CMK (cell line): ENCODE data around the gene IRF9.
"Not testable (repeated sequence)": the region's sequence is repeated elsewhere in the genome, so short reads cannot be mapped to it uniquely, and the experiment has no call there.

Experiments used
- DNase-seq: peaks from one replicate; pipeline ENCODE4 v3.0.0-alpha.2; 2010; ENCODE audit warnings: low read depth

Gene IRF9

DNA sequence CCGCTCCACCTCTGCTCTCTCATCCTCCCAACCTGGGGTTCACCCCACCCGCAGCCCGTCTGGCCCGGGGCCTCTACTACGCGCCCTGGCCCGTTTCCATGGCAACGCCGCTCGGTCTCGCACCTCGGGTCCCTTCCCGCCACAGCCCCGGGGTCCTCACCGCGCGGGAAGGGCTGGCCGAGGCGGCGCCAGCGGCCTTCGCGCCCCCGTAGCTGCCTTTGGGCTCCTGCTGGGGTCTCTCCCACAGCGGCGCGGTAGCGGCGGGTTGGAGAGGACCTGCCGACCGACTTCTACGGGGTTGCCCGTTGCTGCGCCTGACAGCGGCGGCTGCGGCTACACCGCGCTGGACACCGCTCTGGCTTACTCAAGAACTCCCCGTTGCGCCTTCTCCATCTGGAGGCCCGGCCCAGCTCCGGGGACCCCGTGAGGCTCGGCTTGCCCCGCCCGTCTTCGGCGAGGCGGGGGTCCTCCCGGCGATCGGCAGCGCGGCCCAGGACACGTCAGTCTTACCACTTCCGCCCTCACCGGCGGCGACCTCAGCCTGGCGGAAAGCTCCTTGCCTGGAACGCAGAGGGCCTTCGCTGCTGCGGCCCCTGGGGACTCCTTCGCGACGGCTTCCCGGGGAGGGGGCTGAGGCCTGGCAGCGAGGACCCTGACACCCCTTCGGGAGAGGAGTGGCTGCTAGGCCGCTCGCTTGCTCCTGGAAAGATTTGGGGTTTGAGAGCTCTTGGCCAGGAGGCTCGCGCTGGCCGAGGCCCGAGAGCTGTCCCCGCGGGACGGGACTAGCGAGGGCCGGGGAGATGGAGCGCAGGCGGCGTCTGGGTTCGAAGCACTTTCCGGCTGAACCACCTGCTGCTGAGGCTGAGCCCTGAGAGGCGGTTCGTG is 34.4 kb downstream of the IRF9 start, which contains the start of gene TM9SF1:
Gene TM9SF1, minus strand, starts transcription at position 256 of the 885 bp plus-strand sequence. CDS start 422 bp downstream, outside the sequence.
- DNase-seq, result peak; percentile 60

DNA sequence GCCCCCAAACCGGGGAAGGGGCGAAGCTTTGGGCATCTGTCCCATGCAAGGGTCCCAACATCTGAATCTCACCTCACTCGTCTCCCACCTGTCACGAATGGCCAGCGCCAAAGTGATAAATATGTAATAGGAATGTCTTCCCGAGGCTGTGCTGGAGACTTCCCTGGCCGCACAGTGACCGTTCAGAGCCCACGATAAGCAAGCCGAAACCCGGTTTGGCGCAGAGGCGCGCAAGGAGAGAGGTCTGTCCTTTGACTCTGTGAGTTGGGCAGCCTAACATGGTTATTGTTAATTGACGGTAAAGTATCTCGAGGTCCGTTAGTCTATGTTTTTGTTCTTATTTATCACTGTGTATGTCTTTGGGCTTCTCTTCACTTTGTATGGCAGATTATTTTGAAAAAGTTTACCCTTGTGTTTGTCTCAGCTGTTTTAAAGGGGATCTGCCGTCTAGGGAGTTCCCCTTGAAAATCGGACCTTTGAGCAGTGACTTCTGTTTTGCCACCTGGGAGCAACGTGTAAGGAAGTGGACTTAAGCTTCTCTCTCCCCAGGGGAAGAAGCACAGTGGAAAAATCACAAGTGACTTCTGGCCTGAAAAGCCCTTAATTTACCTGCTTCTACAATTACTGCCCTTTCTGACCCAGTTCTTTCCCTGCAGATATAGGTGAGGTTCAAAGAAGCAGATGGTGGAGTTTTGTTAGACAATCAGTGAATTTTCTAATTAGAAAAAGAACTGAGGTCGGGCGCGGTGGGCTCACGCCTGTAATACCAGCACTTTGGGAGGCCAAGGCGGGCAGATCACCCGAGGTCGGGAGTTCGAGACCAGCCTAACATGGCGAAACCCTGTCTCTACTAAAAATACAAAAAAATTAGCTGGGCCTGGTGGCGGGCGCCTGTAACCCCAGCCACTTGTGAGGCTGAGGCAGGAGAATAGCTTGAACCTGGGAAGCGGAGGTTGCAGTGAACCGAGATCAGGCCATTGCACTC is 35.3 kb downstream of the IRF9 start:
- DNase-seq, result no peak

DNA sequence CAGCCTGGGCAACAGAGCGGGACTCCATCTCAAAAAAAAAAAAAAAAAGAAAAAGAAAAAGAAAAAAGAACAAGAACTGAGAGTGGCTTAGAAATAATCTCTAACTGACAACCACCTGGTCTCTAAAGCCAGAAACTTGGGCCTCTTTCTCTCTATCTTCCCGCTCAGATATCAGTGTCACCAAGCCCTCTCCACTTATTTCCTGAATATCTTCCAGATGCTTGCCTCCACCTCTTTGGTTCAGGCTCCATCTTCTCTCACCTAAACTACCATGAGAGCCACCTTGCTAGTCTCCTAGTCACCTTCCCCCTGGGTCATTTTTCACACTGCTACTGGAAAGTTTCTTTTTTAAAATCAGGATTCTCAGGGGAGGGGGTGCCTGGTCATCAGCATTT is 36.0 kb downstream of the IRF9 start:
- no peak for DNase-seq

DNA sequence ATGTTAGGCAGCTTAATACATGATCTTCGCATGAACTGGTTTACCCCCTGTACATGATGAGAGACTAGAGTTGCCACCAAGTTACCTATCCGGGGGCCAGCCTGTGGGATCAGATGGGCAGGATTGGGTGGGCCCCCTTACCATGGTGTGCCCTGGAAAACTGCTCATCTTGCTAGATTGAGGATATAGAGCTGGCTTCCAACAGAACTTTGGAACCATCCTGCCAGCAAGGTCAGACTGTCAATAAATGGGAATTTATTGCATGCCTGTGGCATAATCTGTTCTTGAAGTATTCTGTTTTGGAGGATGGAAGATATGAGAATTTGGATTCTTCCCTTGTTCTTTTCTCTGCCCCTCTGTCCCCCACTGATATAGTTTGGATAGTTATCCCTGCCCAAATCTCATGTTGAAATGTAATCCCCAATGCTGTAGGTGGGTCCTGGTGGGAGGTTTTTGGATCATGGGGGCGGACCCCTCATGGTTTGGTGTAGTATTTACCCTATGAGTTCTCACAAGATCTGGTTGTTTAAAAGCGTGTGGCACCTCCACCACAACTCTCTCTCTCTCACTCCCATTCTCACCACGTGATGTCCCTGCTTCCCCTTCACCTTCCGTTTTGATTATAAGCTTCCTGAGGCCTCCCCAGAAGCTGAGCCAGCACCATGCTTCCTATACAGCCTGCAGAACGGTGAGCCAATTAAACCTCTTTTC is 37.9 kb downstream of the IRF9 start:
- DNase-seq, result no peak

DNA sequence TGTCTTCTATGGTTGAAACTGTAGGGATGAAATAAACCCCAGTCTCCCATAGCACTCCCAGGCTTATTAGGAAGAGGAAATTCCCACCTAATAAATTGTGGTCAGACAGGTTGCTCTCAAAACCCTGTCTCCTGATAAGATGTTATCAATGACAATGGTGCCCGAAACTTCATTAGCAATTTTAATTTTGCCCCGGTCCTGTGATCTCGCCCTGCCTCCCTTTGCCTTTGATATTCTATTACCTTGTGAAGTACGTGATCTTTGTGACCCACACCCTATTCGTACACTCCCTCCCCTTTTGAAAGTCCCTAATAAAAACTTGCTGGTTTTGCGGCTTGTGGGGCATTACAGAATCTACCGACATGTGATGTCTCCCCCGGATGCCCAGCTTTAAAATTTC is 41.5 kb downstream of the IRF9 start:
- DNase-seq, result not testable (repeated sequence)

DNA sequence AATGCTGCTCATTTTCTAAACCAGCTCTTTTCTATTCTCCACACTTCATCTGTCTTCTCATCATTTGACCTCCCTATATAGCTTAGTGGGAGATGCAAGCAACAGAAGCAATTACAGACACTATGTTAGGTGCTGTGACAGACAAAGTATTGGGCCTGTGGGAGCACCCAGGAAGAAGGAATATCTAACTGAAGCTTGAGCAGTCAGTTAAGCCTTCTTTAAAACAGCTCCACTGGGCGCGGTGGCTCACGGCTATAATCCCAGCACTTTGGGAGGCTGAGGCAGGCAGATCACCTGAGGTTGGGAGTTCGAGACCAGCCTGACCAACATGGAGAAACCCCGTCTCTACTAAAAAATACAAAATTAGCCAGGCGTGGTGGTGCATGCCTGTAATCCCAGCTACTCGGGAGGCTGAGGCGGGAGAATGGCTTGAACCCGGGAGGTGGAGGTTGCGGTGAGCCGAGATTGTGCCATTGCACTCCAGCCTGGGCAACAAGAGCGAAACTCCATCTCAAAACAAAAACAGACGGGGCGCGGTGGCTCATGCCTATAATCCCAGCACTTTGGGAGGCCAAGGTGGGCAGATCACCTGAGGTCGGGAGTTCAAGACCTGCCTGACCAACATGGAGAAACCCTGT is 42.3 kb downstream of the IRF9 start:
- not testable (repeated sequence) for DNase-seq

DNA sequence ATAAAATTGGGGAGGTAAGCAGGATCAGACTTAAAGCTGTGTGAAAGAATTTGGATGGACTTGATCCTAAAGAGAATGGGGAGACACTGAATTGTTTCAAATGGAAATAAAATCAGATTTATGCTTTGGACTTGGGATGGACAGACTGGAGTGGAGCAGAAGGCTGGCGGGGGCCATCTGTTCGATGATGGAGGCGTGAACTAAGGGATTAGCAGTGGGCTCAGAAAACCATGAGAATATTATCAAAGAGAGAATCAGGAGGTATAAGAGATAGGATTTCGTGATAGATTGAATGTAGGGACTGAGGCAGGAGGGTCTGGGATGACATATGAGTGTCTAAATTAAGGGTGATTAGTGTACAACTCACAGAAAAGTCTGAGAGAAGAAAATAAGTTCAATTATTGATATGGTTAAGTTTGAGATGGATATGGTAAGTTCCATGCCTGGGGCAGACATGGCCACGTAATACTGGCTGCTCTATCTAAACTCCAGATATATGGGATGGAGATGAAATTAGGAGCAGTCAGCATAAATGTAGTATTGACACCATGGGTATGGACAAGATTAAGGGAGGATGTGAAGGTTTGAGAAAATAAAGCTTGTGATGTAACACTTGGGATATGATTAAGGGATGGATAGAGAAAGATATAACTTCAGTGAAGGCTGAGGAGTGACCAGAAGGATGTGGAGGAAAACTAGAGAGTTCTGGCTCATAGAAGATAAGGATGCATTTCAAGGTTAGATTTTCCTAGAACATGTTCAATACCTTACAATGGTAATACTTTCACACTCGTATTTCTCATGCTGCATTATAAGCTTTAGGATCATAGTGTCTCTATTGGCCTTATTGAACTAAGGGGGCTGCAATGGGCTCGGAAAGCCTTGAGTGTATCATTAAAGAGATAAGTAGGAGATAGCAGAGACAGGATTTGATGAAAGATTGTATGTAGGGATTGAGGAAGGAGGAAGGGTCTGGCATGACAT is 43.4 kb downstream of the IRF9 start:
- DNase-seq, result no peak

DNA sequence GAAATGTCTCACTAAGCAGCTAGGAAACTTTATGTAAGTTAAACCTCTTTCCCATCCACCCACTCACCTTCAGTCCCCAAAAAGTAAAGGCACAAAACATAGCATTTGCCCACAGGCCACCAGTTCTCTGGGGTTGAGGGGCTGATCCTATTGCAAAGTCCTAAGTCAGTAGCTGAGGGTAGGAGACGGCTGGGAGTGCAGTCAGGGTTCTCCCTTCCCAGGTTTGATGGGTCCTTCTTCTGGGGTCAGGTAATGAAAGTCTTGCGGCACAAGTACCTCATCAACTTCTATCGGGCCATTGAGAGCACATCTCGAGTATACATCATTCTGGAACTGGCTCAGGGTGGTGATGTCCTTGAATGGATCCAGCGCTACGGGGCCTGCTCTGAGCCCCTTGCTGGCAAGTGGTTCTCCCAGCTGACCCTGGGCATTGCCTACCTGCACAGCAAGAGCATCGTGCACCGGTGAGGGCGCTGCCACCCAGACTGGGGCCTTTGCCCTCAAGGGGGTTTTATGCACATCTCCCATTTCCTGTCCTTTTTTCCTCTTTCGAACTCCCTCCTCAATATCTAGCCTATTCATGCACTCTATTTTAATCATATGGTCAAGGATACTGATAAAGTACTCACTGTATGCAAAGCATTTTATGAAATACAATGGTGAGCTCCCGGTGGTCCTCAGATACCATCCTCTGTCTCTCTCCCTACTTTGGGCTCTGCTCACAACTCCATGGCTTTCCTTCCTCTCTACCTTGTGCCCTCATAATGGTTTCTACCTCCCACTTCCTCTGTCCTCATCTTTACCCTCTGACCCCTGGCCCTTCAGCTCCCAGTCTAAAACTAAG is 45.4 kb downstream of the IRF9 start:
- DNase-seq, result no peak

DNA sequence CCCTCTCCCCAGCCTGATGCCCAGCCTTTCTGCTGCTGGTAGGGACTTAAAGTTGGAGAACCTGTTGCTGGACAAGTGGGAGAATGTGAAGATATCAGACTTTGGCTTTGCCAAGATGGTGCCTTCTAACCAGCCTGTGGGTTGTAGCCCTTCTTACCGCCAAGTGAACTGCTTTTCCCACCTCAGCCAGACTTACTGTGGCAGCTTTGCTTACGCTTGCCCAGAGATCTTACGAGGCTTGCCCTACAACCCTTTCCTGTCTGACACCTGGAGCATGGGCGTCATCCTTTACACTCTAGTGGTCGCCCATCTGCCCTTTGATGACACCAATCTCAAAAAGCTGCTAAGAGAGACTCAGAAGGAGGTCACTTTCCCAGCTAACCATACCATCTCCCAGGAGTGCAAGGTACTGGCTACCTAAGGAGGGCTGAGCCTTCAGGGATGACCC is 46.1 kb downstream of the IRF9 start:
- no peak for DNase-seq

DNA sequence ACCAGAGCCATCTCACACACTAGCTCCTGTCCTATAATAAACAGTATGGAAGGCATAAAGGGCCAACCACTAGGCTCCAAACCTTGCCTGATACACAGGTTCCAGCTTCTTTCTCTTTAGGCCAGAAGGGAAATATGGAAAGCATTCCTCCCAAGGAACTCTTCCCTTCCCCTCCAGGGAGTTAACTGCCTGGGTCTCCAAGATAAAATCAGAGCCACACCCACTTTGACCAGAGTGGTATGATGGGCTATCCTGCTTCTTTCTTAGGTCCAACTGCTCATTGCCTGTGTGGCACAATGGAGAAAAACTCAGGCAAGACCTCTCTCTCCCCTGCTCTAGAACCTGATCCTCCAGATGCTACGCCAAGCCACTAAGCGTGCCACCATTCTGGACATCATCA is 46.6 kb downstream of the IRF9 start:
- DNase-seq, result no peak

DNA sequence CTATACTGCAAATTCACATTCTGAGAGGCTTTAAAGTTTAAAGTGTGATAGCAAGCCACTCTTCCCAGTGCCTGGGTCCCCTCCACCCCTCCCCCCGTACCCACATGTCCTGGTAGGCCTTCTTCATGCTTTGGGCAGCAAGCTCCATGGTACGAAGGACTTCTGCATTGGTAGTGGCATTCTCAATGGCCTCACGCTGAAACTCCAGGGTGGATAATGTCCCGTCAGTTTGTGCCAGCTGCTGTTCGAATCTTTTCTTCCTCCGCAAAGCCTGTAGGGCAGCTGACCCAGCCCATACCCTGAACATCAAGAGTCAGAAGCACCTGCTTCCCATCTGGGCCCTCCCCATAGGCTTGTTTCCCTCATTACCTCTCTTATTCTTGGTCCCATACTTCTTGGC is 50.2 kb downstream of the IRF9 start:
- no peak for DNase-seq

DNA sequence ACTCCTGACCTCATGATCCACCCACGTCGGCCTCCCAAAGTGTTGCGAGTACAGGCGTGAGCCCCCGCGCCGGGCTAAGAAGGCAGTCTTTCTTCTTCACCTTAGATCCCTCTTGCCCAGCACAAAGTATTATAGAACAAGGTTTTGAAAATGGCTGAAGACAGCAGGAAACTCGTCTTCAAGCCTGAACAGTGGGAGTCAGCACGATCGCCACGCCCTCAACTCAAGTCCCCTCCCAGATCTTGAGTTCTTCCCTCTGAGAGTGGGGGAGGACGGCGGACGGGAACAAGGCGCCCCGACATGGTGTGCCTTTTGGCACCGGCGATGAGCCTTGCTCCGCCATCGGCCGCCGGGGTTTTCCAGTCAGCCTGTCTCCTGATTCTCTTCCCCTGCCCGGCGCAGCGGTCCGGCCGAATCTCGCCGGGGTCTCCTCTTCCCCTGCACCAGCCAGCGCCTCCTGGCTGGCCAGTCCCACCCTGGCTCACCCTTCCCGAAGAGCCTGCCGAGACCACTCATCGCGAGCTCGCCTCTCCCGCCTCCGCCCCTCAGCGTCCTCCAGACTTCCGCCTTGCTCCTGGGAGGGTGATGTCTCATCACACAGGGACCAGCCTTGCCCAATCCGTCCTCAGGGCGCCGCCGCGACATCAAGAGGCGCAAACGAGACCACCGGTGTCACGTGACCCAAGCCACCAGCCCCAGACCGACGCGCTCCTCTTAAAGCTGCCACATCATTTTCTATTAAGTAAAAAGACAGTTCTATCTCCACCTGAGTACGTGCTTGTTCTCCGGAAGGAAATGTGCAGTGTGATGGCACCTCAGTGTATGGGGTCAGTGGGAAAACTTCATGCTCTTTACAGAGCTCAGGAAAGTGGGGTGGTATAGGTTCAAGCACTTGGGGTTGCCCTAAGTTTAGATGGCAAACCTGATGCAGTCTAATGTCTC is 52.1 kb downstream of the IRF9 start, which contains the start of gene CHMP4A:
Gene CHMP4A, minus strand, starts transcription at position 565 of the 942 bp plus-strand sequence. Its CDS starts 49 bp downstream, at position 516.
- peak; percentile 91 for DNase-seq

DNA sequence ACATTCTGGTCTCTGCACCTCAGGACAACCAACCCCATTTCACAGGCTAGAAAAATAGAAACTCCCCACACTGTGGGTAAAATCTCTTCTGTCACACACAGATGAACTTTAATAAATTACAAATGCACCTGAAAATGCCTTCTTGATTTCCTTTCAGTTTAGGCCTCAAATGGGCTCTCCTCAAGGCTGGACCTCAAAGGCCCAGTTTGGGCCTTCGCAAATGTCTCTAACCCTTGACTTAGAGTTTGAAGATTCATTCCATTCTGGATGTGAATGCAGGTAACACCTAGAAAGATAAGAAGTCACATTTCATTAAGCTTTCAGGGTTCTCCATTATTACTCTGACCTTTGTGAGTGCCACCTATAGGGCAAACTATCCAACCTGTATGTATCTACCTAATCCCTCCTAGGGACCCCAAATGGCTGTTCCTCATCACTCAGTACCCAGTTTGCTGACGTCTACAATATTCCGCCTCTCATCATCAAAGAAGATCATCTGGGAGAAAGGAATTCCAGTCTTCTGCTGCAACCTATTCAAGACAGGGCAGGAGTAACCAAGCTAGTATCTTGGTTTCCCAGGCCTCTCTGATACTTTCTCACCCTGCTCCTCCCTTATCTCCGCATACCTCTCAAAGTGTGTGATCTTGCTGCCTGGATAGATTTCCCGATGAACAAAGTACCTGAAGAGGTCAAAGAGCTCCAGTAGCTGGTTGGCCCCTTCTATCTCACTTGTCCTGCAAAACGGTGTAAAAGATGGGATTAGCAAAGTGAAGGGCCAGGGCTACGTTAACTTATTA is 53.0 kb downstream of the IRF9 start:
- DNase-seq, result no peak

DNA sequence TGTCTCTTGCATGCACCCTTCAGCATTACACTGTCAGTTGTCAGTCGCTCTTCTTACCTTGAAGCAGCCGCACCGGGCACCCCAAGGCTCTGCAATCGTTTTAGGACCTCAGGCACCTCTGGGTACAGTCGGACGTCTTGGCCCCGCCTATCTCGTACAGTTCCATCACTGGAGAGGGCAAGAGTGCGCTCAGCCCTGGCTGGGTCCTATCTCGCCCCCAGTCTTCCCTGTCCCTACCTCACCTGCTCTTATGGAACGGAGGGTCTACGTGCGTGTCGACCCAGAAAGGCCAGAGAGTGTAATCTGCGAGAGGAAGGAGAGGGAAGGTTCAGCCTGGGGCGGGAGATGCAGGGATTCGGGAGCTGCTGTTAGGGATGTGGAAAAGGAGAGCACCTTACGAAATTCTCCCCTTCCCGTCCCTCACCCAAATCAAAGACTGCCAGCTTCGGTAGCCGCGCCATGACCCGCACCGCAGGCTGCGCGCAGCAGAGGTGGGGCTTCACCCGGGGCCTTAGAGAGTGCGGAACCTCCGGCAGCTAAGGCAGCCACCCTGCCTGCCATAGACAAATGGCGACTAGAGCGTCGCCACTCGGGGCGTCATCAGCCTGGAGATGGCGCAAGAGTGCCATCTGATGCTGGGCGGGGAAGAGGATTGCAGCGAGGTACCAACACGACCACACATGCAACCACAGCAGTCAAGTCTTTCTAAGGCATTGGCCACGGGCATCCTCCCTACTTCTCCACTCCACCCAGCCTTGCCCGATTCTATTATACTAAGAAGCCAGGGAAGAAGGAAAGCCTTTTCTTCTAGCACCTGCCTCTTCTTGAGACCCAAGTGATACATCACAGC is 54.7 kb downstream of the IRF9 start, which contains the start of gene MDP1:
Gene MDP1, minus strand, starts transcription at position 572 of the 850 bp plus-strand sequence. Its CDS starts 111 bp downstream, at position 461.
- DNase-seq, result peak; percentile 74
